Calu3 (cell line): ENCODE results near the gene FDXACB1. TPM values are rescaled to one million over a fixed set of nuclear protein-coding genes. Genes with fewer than 3 reads are reported as not detected.

Source experiments
- BruUV-seq: library from RNA; stranded (reverse); fragments of 400-500 nt; replicated peaks from 2 replicates; lab custom pipeline; 2021; lab: Mats Ljungman, UMichigan
- CTCF ChIA-PET: fragments of 300-600 bp; sonication (Branson Sonifier 250); formaldehyde crosslinking; loops from one replicate; lab custom pipeline; 2022; ENCODE audit warnings: antibody characterized with exemption; lab: Charles Lee
- DNase-seq: peaks from one replicate; pipeline ENCODE4 v3.0.0; 2022
- H3K27ac Mint-ChIP-seq: one replicate; pipeline ENCODE4 v1.8.0; 2022; ENCODE audit warnings: mixed read lengths; ENCODE audit not compliant: unreplicated experiment
- H3K27me3 Mint-ChIP-seq: one replicate; pipeline ENCODE4 v1.8.0; 2022; ENCODE audit warnings: mixed read lengths; ENCODE audit not compliant: unreplicated experiment
- H3K36me3 Mint-ChIP-seq: one replicate; pipeline ENCODE4 v1.8.0; 2022; ENCODE audit warnings: mild to moderate bottlenecking, moderate library complexity, mixed read lengths; ENCODE audit not compliant: insufficient read depth, unreplicated experiment
- H3K4me1 Mint-ChIP-seq: one replicate; pipeline ENCODE4 v1.8.0; 2022; ENCODE audit warnings: mild to moderate bottlenecking, low read depth, mixed read lengths; ENCODE audit not compliant: unreplicated experiment
- H3K4me3 Mint-ChIP-seq: one replicate; pipeline ENCODE4 v1.8.0; 2022; ENCODE audit warnings: mild to moderate bottlenecking, low read depth, moderate library complexity, mixed read lengths; ENCODE audit not compliant: unreplicated experiment
- H3K9me3 Mint-ChIP-seq: one replicate; pipeline ENCODE4 v1.8.0; 2022; ENCODE audit warnings: low read depth, mixed read lengths; ENCODE audit not compliant: unreplicated experiment
- CTCF ChIP-seq: fragments of 200-600 bp; IDR thresholded peaks from one replicate; pipeline ENCODE4 v1.8.0; 2022; ENCODE audit warnings: antibody characterized with exemption; ENCODE audit not compliant: unreplicated experiment
- intact Hi-C: fragments of 100-400 bp; cut with micrococcal nuclease; formaldehyde crosslinking; loops from one replicate; pipeline ENCODE4 v1.10.0; 2022; ENCODE audit not compliant: unreplicated experiment
- total RNA-seq: library from RNA; stranded (reverse); gene quantifications from 2 replicates; pipeline ENCODE4 v1.2.3, GENCODE V29; 2022

The FDXACB1 gene
- total RNA-seq, 1 experiment from 2014 or later: 1.7 TPM

- Mint-ChIP-seq H3K27me3 (no peaks in the 10 kb centered on the region), H3K4me3 (no peak overlapping the region), H3K27ac (no peak overlapping the region), H3K4me1 (peaks cover 18% of the 10 kb centered on the region), H3K9me3 (no peaks in the 10 kb centered on the region), H3K36me3 (no peaks in the 10 kb centered on the region)
- no peak for DNase-seq
- no peak for TF ChIP-seq CTCF
- CTCF ChIA-PET: no interaction called here
- intact Hi-C loops: no loop called here
- BruUV-seq: no TSS peak
These were observed 41.5 kb downstream of the FDXACB1 start for GRCh38 chr11:111837366-111837891.

- Mint-ChIP-seq H3K27ac (no peak overlapping the region), H3K4me3 (no peak overlapping the region), H3K9me3 (no peaks in the 10 kb centered on the region), H3K4me1 (peaks cover 18% of the 10 kb centered on the region), H3K27me3 (no peaks in the 10 kb centered on the region), H3K36me3 (no peaks in the 10 kb centered on the region)
- no peak for DNase-seq
- BruUV-seq: no TSS peak
- intact Hi-C loops: no loop called here
- CTCF ChIA-PET: interaction anchor here (0.6 kb wide), 1 partner anchor 18 kb away, joined by 3 read pairs; no protein-coding TSS in a partner anchor
- TF ChIP-seq CTCF: no peak
These were observed 42.2 kb downstream of the FDXACB1 start for GRCh38 chr11:111836721-111837120.

- CTCF ChIA-PET: interaction anchor here (0.6 kb wide), 1 partner anchor 17 kb away, joined by 3 read pairs; no protein-coding TSS in a partner anchor
- Mint-ChIP-seq H3K27ac (peak overlapping the region; percentile 44), H3K9me3 (no peaks in the 10 kb centered on the region), H3K4me1 (peaks cover 18% of the 10 kb centered on the region), H3K36me3 (no peaks in the 10 kb centered on the region), H3K4me3 (no peak overlapping the region), H3K27me3 (no peaks in the 10 kb centered on the region)
- intact Hi-C loops: no loop called here
- DNase-seq: no peak
- TF ChIP-seq CTCF: no peak
- BruUV-seq: no TSS peak
These were observed 42.8 kb downstream of the FDXACB1 start for GRCh38 chr11:111836162-111836561.

GRCh38 chr11:111835665-111836064 is 43.3 kb downstream of the FDXACB1 start:
- CTCF ChIA-PET: no interaction called here
- TF ChIP-seq CTCF: no peak

More at GRCh38 chr11:111835665-111836064, 43.3 kb downstream of the FDXACB1 start:
- Mint-ChIP-seq H3K4me3 (no peak overlapping the region), H3K9me3 (no peaks in the 10 kb centered on the region), H3K36me3 (no peaks in the 10 kb centered on the region), H3K27me3 (no peaks in the 10 kb centered on the region), H3K4me1 (peaks cover 18% of the 10 kb centered on the region), H3K27ac (peak overlapping the region; percentile 44)
- intact Hi-C loops: no loop called here
- DNase-seq: no peak
- BruUV-seq: no TSS peak
